Hepatocyte (in vitro differentiated cells): Measurements from ENCODE around the gene GRM1. TPM values are rescaled to one million over a fixed set of nuclear protein-coding genes. Genes with fewer than 3 reads are reported as not detected.

ENCODE experiments used
- DNase-seq: peaks from one replicate; pipeline ENCODE4 v3.0.0-alpha.2; 2016; ENCODE audit warnings: low spot score
- H2AFZ ChIP-seq: fragments of 200-600 bp; sonication (generic); 2 replicates; pipeline ENCODE4 v1.6.0; 2016; ENCODE audit warnings: antibody characterized with exemption, mild to moderate bottlenecking
- H3K27ac ChIP-seq: fragments of 200-600 bp; sonication (generic); 2 replicates; pipeline ENCODE4 v1.5.1; 2016; ENCODE audit warnings: mild to moderate bottlenecking
- H3K27me3 ChIP-seq: fragments of 200-600 bp; sonication (generic); 2 replicates; pipeline ENCODE4 v1.6.1; 2016
- H3K36me3 ChIP-seq: fragments of 200-600 bp; sonication (generic); replicated peaks from 2 replicates; pipeline ENCODE4 v1.5.1; 2016; ENCODE audit warnings: low read depth; ENCODE audit not compliant: insufficient read depth
- H3K4me1 ChIP-seq: fragments of 200-600 bp; sonication (generic); 2 replicates; pipeline ENCODE4 v1.5.1; 2016; ENCODE audit warnings: mild to moderate bottlenecking, moderate library complexity; ENCODE audit not compliant: insufficient read depth
- H3K4me2 ChIP-seq: fragments of 200-600 bp; sonication (generic); 2 replicates; pipeline ENCODE4 v1.6.0; 2016
- H3K4me3 ChIP-seq: fragments of 200-600 bp; sonication (generic); 2 replicates; pipeline ENCODE4 v1.5.1; 2016; ENCODE audit warnings: mild to moderate bottlenecking
- H3K79me2 ChIP-seq: fragments of 200-600 bp; sonication (generic); 2 replicates; pipeline ENCODE4 v1.6.0; 2017; ENCODE audit warnings: mild to moderate bottlenecking
- H3K9me2 ChIP-seq: fragments of 200-600 bp; sonication (generic); replicated peaks from 2 replicates; pipeline ENCODE4 v1.6.0; 2017; ENCODE audit warnings: mild to moderate bottlenecking; ENCODE audit not compliant: insufficient read depth
- H3K9me3 ChIP-seq: fragments of 200-600 bp; sonication (generic); 2 replicates; pipeline ENCODE4 v1.5.1; 2016; ENCODE audit warnings: low read depth, mild to moderate bottlenecking
- H4K20me1 ChIP-seq: fragments of 200-600 bp; sonication (generic); 2 replicates; pipeline ENCODE4 v1.6.0; 2016; ENCODE audit warnings: mild to moderate bottlenecking; ENCODE audit not compliant: insufficient read depth, poor library complexity, severe bottlenecking
- CTCF ChIP-seq: fragments of 200-600 bp; sonication (generic); IDR thresholded peaks from 2 replicates; pipeline ENCODE4 v1.5.1; 2016; ENCODE audit warnings: antibody characterized with exemption, mild to moderate bottlenecking; ENCODE audit not compliant: poor library complexity
- EZH2 ChIP-seq: fragments of 200-600 bp; sonication (generic); IDR thresholded peaks from 2 replicates; pipeline ENCODE4 v1.6.1; 2016; ENCODE audit warnings: antibody characterized with exemption, mild to moderate bottlenecking, borderline replicate concordance
- EZH2phosphoT487 ChIP-seq: fragments of 200-600 bp; sonication (generic); IDR thresholded peaks from one replicate; pipeline ENCODE4 v1.6.1; 2018; ENCODE audit warnings: antibody characterized with exemption, mild to moderate bottlenecking, low read depth, moderate library complexity; ENCODE audit not compliant: unreplicated experiment, severe bottlenecking
- WGBS: methylation state at CpG from one replicate; pipeline ENCODE4 v1.1.6; 2016; ENCODE audit warnings: low lambda C conversion rate; ENCODE audit errors: missing lambda C conversion rate; 5-methylcytosine and 5-hydroxymethylcytosine counted together
- polyA plus RNA-seq: library from polyadenylated mRNA; unstranded; fragments of >200 nt; fragmentation: Nextera tagmentation; extraction: Ambion mirVana; gene quantifications from 2 replicates; pipeline ENCODE4 v1.2.1, GENCODE V29; 2016
- total RNA-seq: library from RNA; depleted of rRNA; stranded (reverse); fragments of >200 nt; gene quantifications from 2 replicates; pipeline ENCODE4 v1.2.3, GENCODE V29; 2014

GRM1 gene
- total and polyA plus RNA-seq, 2 experiments from 2014 or later = 0.17 TPM; not detected in 1

GRCh38 chr6:146194434-146194833 lies 165.6 kb downstream of the GRM1 start:
- DNase-seq = no peak
- H3K79me2 ChIP-seq = no peaks in the 10 kb centered on the region

GRCh38 chr6:146200176-146200575 lies 171.3 kb downstream of the GRM1 start:
- no peaks in the 10 kb centered on the region for H3K27me3 ChIP-seq
- H3K27ac ChIP-seq = no peak overlapping the region
- no peak for DNase-seq
- no peaks in the 10 kb centered on the region for H3K9me3 ChIP-seq
- no peak overlapping the region for H3K4me2 ChIP-seq
- no peaks in the 10 kb centered on the region for H3K79me2 ChIP-seq
- no peaks in the 10 kb centered on the region for H3K36me3 ChIP-seq
- H2AFZ ChIP-seq = no peak overlapping the region
- no peak overlapping the region for H3K4me3 ChIP-seq
- H3K4me1 ChIP-seq = no peaks in the 10 kb centered on the region
- TF ChIP-seq EZH2phosphoT487 (no peak), EZH2 (no peak), CTCF (no peak)
- 61% methylated on average over 2 of the region's 2 CpGs for WGBS
- H3K9me2 ChIP-seq = no peaks in the 10 kb centered on the region
- H4K20me1 ChIP-seq = no peaks in the 10 kb centered on the region

More at GRCh38 chr6:146194434-146194833, 165.6 kb downstream of the GRM1 start:
- Histone ChIP-seq H3K36me3 (no peaks in the 10 kb centered on the region), H2AFZ (no peak overlapping the region), H3K27me3 (no peaks in the 10 kb centered on the region), H3K9me3 (no peaks in the 10 kb centered on the region), H3K27ac (no peak overlapping the region), H3K9me2 (no peaks in the 10 kb centered on the region), H3K4me1 (no peaks in the 10 kb centered on the region), H3K4me3 (no peak overlapping the region), H3K4me2 (no peak overlapping the region), H4K20me1 (no peaks in the 10 kb centered on the region)
- TF ChIP-seq EZH2phosphoT487 (no peak), EZH2 (no peak), CTCF (no peak)
- WGBS = 88% methylated on average over 4 of the region's 4 CpGs

GRCh38 chr6:146202570-146202969 lies 173.7 kb downstream of the GRM1 start:
- no peak for TF ChIP-seq CTCF
- TF ChIP-seq EZH2phosphoT487 = no peak
- TF ChIP-seq EZH2 = no peak
- Histone ChIP-seq H3K4me1 (no peaks in the 10 kb centered on the region), H3K27me3 (no peaks in the 10 kb centered on the region), H3K9me3 (no peaks in the 10 kb centered on the region), H3K9me2 (no peaks in the 10 kb centered on the region), H4K20me1 (no peaks in the 10 kb centered on the region), H3K4me3 (no peak overlapping the region), H2AFZ (no peak overlapping the region), H3K36me3 (no peaks in the 10 kb centered on the region), H3K27ac (no peak overlapping the region), H3K4me2 (no peak overlapping the region), H3K79me2 (no peaks in the 10 kb centered on the region)
- 88% methylated on average over 9 of the region's 9 CpGs for WGBS
- no peak for DNase-seq

- Histone ChIP-seq H3K4me2 (no peak overlapping the region), H3K9me2 (no peaks in the 10 kb centered on the region), H3K4me1 (no peaks in the 10 kb centered on the region), H3K79me2 (no peaks in the 10 kb centered on the region), H3K9me3 (no peaks in the 10 kb centered on the region), H2AFZ (no peak overlapping the region), H3K27me3 (no peaks in the 10 kb centered on the region), H3K27ac (no peak overlapping the region), H3K4me3 (no peak overlapping the region), H4K20me1 (no peaks in the 10 kb centered on the region), H3K36me3 (no peaks in the 10 kb centered on the region)
- no peak for DNase-seq
- 89% methylated on average over 3 of the region's 3 CpGs for WGBS
- TF ChIP-seq EZH2 (no peak), CTCF (no peak), EZH2phosphoT487 (no peak)
These were observed 181.1 kb downstream of the GRM1 start for GRCh38 chr6:146209942-146210341.
